GM19025 (cell line): ENCODE results near the gene ITGAD.

Experiments used
- ATAC-seq: cut with Tn5 transposase; IDR thresholded peaks from one replicate; pipeline ENCODE4 v1.9.1; 2021; ENCODE audit warnings: mild to moderate bottlenecking, low read depth, moderate library complexity; ENCODE audit not compliant: unreplicated experiment

The ITGAD gene

DNA sequence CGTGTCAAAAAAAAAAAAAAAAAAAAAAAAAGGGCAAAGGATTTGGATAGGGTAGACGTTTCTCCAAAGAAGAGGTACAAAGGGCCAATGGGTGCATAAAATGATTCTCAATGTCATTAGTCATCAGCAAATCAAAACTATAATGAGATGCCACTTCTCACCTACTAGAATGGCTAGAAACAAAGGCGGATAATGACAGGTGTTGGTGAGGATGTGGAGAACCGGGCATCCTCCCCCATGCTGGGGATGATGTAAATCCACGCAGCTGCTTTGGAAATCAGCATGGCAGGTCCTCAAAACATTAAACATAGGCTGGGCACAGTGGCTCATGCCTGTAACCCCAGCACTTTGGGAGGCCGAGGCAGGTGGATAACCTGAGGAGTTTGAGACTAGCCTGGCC lies 28.7 kb upstream of the ITGAD start:
- ATAC-seq = no peak

DNA sequence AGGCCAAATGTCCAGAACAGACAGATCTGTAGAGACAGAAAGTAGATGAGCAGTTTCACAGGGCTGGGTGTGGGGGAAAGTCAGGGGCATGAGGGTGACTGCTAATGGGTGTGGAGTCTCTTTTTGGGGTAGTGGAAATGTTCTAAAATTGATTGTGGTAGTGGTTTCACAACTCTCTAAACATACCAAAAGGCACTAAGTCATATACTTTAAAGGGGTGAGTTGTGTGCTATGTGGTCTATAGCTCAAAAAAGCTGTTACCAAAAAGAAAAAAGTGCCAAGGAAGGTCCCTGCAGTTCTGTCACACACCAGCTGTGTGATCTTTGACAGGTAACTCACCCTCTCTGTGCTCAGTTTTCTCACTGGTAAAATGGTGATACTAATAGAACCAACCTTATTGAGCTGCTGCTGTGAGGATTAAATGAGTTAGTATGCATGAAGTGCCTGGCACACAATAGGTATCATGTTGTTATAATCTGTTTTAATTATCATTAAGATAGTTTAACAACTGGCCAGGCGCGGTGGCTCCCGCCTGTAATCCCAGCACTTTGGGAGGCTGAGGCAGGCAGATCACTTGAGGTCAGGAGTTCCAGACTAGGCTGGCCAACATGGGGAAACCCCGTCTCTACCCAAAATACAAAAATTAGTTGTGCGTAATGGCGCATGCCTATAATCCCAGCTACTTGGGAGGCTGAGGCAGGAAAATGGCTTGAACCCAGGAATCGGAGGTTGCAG lies 27.8 kb upstream of the ITGAD start:
- ATAC-seq = no peak

DNA sequence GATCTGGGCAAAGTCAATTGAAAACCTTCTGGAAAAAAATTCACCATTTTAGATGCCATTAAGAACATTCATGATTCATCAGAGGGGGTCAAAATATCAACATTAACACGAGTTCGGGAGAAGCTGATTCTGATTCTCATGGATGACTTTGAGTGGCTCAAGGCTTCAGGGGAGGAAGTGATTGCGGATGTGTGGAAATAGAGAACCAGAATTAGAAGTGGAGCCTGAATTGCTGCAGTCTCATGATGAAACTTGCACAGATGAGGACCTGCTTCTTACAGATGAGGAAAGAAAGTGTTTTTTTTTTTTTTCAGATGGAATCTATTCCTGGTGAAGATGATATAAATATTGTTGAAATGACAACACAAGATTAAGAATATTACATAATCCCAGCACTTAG lies 25.3 kb upstream of the ITGAD start:
- ATAC-seq = no peak

DNA sequence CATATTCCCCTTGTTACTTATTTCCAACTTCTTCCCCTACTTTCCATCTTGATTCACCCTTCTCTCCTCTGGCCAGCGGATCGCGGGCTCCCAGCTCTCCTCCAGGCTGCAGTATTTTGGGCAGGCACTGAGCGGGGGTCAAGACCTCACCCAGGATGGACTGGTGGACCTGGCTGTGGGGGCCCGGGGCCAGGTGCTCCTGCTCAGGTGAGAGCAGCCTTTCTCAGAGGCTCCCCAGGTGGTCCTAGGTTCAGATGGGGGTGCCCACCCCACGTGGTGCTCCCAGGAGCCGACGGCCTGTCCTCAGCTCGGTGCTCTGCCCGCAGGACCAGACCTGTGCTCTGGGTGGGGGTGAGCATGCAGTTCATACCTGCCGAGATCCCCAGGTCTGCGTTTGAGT lies 22.1 kb upstream of the ITGAD start:
- no peak for ATAC-seq

DNA sequence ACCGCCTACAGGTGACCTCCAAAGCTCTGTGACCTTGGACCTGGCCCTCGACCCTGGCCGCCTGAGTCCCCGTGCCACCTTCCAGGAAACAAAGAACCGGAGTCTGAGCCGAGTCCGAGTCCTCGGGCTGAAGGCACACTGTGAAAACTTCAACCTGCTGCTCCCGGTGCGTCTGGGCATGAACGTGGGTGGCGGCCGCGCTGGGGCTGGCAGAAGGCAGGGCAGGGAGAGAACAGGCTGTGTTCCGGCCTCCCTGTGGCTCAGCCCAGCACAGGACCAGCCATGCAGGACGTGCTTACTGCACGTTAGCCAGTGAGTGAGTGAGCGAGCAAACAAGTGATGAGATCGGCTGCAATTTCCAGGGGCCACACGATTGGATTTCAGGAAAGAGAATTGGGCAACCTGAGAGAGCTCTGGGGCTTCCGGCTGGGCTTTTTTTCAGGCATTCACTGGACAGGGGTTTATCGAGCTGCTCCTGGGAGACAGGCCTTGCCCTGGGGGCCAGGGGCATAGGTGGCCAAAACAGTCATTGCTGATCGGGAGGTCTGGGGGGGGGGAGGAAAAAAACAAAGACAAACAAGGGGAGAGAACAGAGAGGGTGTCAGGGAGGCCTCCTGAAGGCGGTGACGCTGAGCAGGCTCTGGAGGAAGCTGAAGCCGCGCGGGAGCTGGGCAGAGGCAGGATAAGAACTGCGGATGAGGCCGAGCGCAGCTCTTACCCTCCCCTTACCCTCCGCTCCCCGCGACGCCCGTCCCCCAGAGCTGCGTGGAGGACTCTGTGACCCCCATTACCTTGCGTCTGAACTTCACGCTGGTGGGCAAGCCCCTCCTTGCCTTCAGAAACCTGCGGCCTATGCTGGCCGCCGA lies 21.3 kb upstream of the ITGAD start:
- ATAC-seq = no peak

DNA sequence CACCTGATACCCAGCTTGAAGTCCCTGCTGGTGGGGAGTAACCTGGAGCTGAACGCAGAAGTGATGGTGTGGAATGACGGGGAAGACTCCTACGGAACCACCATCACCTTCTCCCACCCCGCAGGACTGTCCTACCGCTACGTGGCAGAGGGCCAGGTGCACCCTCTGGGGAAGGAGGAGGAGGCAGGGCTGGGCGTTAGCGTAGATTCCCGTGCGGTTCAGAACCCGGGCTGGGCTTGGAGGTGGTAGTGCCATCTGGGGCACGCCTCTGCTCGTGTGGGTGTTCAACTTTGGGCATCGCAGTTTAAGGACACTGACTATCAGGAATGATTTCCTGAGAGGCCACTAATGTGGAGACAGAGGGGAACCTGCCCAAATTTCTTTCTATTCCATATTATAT lies 19.9 kb upstream of the ITGAD start:
- ATAC-seq = no peak

DNA sequence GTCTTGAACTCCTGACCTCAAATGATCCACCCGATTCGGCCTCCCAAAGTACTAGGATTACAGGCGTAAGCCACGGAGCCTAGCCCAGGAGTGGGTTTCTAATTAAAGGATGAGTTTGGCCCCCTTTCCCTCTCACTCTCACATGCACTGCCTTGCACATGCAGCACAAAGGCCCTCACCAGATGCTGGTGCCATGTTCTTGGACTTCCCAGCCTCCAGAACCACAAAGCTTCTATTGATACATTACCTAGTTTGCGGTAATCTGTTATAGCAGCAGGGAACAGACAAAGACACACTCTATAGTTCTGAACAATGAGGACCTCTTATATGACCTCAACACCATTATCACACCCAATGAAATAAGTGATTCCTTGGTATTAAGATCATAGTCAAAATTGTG lies 17.9 kb upstream of the ITGAD start:
- ATAC-seq = no peak

DNA sequence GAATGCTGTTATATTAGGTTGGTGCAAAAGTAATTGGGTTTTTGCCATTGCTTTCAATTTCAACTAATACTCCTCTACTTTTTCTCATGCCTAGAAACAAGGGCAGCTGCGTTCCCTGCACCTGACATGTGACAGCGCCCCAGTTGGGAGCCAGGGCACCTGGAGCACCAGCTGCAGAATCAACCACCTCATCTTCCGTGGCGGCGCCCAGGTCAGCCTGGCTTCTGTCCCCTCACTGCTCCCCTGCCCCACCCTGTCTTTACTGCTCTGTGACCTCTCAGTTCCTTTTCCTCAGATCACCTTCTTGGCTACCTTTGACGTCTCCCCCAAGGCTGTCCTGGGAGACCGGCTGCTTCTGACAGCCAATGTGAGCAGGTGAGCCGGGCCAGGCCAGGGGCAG lies 16.4 kb upstream of the ITGAD start:
- no peak for ATAC-seq

DNA sequence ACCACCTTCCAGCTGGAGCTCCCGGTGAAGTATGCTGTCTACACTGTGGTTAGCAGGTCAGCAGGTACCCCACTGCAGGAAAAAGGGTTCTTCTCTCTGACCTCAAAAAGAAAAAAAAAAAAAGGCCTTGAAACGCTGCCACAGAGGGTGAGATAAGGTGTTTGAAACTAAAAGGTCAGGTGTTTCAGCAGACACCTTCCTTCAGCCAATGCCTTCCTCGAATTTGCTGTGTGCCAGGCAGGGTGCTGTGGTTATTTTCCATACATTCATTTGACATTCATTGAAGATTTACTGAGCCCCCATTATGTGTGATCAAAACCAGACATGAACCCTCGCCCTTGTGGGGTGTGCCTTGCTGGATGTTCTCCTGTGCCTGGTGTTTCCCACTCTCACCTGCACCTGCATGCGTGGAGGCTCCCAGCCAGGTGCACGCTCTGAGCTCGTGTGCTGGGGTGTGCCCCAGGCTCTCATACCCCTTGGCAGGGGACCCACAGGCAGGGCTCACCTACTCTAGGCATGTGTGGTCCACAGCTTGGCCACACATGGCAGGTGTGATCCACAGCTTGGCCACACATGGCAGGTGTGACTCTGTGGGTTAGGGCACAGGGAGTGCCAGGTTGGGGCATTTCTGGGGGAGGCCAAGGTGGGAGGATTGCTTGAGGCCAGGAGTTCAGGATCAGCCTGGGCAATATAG lies 15.8 kb upstream of the ITGAD start:
- ATAC-seq = no peak

DNA sequence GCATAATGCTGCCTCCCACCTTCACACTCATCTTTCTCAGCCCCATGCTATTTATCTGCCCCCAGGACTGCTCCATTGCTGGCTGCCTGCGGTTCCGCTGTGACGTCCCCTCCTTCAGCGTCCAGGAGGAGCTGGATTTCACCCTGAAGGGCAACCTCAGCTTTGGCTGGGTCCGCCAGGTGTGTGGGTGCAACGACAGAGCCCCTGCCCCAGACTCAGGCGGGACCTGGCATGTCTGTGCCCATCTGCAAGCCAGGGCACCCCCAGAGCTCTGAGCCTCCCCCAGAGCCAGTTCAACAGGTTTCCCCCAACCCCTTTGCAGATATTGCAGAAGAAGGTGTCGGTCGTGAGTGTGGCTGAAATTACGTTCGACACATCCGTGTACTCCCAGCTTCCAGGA lies 12.9 kb upstream of the ITGAD start:
- ATAC-seq = no peak

DNA sequence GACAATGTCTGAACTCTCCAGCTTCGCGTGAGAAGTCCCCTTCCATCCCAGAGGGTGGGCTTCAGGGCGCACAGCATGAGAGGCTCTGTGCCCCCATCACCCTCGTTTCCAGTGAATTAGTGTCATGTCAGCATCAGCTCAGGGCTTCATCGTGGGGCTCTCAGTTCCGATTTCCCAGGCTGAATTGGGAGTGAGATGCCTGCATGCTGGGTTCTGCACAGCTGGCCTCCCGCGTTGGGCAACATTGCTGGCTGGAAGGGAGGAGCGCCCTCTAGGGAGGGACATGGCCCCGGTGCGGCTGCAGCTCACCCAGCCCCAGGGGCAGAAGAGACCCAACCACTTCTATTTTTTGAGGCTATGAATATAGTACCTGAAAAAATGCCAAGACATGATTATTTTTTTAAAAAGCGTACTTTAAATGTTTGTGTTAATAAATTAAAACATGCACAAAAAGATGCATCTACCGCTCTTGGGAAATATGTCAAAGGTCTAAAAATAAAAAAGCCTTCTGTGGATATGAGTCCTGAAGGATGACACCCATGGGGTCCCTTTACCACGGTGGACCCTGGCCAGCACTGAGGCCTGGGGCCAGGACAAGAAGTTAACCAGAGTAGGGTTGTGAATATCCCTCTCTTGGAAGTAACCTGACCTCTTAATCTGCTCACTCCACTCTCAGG lies 10.5 kb upstream of the ITGAD start:
- no peak for ATAC-seq

DNA sequence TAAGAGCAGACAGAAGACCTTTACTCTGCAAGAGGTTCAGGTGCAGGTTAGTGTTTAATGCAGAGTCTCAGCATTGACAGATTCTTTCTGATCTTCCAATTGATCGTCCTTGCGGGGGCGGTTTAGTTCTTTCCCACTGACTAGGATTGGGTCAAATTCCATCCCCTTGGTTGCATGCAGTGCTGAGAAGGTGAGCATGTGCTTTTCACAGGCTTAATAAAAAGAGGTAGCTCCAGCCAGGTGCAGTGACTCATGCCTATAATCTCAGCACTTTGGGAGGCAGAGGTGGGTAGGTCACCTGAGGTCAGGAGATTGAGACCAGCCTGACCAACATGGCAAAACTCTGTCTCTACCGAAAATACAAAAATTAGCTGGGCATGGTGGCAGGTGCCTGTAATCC lies 7.5 kb upstream of the ITGAD start:
- ATAC-seq = no peak

DNA sequence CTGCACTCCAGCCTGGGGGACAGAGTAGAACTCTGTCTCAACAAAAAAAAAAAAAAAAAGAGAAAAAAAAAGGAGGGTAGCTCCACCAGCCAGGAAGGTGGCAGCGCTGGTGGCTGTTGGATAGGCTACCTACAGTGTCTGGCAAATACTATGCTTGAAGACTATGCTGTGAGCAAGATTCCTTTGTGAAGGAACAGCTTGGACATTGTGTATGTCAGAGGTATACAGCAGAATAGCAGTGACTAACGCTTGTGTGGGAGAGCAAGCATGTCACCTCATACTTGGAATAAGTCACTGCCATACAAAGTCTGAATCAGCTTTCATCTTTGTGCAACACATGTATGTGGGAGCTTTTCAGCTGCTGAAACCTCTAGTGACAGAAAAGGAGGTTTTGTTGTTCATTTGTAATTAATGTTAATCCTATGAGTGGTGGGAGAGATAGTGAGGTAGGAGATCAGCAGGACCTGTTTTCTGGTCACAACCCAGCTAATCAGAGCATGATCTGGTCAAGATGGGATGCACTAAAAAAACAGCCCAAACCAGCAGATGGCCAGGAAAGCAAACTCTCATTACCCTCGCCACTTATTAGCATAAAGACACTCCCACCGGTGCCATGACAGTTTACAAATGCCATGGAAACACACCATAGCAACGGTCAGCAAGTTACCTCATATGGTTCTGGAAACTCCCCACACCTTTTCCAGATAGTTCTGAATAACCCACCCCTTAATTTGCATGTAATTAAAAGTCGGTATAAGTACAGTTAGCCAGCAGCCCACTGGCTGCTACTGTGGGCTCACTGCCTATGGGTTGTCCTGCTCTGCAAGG lies 6.8 kb upstream of the ITGAD start:
- ATAC-seq = no peak

DNA sequence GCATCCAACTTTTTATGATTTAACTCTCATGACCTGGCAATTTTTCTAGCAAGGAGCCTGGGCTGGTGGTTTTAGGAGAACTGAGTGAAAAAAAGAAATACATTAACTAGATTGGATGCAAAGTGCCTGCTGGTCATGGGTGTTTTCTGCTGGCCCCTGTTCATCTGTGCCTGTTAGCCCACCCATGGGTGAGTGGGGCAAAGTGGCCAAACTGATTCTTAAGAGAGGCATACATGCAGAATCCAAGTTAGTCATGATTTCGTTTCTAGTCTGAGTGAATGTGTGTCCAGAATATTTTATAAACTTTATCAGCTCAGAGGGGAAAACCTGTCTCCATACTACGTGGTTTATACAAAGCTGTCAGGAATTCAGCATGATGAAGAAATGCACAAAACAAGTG lies 4.6 kb upstream of the ITGAD start:
- ATAC-seq = no peak

DNA sequence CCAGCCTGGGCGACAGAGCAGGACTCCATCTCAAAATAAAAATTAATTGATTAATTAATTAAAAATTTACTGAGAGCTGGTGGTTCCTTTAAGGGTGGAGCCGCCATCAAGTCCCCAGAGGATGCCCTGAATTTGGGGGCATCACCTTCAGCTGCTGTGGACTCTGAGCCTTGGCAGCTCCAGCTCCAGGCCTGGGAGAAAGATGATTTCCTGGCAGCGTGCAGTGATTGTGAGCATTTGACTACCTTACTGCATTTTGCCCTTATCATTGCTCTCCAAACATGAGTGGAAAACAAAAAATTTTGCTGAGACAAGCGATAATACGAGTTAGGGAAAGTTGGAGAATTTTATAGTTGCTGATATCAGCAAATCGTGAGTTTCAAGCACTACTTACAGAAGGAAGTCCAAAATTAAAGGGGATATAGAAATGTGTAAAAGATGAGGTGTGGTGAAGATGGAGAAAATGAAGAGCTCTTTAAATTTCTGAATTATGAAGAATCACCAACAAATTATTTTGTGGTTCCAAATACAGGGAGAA lies 2.6 kb upstream of the ITGAD start:
- ATAC-seq = no peak

DNA sequence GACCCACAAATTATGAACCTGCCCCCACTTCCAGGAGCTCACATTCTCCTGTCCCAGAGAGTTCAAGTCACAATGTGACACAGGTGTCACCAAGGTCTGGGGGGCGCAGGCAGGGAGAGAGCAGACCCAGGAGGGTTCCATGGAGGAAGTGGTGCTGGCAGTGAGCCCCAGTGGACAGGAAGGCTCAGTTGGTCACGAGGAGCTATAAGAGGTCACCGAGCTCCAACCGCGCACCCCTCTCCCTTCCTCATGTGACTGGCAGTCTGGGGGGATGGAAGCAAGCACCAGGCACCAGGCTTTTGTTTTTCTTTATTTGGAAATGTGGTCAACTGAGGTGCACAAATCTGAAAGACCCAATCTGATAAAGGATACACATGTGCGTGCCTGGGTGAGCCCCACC lies 2.5 kb downstream of the ITGAD start:
- no peak for ATAC-seq

DNA sequence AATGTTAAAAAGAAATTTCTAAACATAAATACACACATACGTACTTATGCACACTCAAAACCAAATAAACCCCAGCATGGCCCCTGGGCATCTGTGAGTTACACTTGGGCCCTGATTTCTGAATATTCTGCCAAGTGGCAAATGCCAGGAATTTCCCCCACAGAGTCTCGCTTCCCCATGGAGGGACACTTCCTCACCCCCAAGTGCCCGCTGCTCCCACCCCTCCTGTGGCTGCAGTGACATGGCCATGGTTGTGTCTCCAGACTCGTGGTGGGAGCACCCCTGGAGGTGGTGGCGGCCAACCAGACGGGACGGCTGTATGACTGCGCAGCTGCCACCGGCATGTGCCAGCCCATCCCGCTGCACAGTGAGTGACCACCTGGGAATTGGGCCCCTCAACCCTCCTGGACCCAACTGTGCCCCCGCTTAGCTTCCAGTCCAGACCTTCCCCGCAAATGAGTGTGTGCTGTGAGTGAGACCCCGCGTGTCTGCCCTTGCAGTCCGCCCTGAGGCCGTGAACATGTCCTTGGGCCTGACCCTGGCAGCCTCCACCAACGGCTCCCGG lies 4.0 kb downstream of the ITGAD start:
- no peak for ATAC-seq

DNA sequence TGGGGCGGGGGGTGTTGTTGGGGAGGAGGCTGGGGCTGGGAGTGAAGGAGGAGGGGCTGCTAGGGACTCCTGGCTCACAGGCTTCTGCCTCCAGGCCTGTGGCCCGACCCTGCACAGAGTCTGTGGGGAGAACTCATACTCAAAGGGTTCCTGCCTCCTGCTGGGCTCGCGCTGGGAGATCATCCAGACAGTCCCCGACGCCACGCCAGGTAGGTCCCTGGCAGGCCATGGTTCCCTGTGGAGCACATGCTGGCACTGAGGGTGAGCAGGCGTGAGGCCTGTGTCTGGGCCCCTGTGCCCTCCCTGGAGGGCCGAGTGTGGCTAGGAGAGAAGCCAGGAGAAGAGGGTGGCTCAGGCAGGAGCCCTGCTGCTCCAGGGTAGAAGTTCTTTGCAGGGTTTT lies 4.6 kb downstream of the ITGAD start:
- ATAC-seq = no peak

DNA sequence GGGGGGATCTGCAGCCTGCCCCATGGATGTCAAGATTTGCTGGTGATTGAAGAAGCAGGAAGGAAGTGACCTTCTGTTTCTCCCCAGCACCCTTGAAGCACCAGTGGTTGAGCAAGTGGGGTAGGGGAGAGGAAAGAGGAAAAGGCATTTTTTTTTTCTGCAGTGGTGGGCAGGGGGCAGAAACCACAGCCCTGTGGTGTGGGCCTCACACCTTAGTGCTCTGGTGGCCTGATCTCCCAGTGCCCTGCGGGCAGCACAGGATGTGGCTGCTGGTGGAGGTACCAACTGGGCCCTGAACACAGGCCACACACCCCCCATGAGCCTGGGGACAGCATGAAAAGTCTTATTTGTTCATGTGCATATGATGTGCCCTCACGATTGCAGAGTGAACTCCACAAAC lies 7.1 kb downstream of the ITGAD start:
- no peak for ATAC-seq

DNA sequence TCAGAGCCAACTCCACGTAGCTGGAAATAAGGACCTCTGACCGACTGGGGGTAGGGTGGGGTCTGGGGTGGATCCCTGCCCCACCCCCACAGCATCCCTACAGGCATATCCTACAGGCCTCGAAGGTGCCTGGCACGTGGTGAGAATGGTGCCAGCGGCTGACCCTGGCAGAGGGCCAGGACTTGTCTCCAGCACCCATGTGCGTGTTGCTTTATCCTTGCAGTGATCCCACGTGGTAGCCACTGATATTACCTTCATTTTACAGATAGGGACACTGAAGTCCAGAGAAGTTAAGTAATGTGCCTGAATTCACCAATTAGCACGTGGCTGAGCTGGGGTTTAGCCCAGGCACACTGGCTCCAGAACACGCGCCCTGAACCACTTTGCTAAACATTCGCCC lies 8.3 kb downstream of the ITGAD start:
- ATAC-seq = no peak
